Effector CD8-positive, alpha-beta T cell (primary cell): Measurements from ENCODE around the gene TBC1D26.
"Not testable (repeated sequence)": the region's sequence is repeated elsewhere in the genome, so short reads cannot be mapped to it uniquely, and the experiment has no call there.

ENCODE experiments used
- DNase-seq: peaks from one replicate; lab custom pipeline; 2025; lab: John Stamatoyannopoulos, UW
- total RNA-seq, 4 experiments: gene quantifications; one replicate each; lab custom pipeline; 2026; lab: John Stamatoyannopoulos, UW

Gene TBC1D26
- 0 to 0.18 (median 0) reads per million in 4 experiments for total RNA-seq

DNA sequence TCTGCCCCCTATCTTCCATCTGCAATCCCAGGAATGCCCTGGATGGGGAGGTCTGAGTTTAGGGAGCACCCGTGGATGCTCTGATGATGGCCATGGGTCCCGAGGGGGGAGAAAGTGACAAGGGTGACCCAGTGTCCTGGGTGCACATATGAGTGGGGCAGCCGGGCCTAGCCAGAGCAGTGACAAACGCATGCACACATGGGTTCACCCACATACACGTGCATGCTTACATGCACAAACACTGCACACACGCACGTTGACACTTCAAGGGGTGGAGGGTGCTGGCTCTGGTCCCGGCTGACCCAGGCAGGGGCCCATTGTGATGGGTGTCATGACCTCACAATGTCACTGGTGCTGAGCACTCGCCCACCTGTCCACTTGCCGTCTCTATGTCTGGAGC, at the start of gene TBC1D26:
Gene TBC1D26, plus strand, starts transcription at position 384 of the 400 bp plus-strand sequence. CDS start 3,066 bp downstream, outside the sequence.
- not testable (repeated sequence) for DNase-seq

DNA sequence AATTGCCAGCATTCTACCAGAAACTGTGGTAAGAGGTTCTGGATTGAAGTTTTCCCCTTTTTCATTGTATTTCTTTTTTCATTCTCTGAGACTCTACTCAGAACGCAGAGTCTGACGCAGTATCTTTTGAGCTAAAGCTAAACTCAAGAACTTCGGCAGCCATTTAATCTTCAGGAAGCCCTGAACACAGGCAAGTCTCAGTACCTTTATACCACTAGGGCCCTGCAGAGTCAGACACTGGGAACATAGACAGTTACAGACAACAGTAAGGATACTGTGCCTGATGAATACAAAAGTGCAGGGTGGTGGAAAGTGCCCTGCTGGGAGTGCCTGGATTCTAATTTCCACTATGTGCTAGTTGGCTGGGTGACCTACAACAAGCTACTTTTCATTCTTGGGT, 48.9 kb upstream of the TBC1D26 start:
- DNase-seq, result not testable (repeated sequence)

DNA sequence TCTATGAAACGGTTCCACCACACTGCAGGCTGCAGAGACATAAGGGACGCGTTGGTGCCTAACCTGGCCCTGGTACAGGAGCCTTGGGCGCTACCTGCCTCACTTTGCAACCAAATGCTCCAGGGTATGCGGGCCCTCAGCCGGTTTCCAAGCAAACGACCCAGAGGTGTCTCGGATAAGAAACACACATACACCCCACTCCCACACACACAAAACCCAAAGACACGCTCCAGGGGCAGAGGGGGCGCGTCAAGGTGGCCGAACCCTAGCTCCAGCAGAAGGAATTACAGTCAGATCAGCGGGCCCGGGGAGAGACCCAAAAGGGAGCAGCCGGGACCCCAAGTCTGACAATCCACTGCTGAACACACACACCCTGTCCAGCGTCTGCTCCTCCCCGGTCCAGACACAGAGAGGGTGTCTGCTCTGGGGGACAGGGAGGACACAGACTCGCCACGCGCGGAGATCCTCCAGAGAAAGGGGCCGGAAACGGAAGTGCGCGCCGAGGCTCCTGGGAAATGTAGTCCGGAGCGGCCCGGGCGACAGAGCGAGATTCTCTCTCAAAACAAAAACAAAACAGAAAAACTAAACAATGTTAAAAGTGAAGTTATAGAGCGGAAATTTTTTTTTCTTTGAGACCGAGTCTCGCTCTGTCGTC, 48.1 kb upstream of the TBC1D26 start, which contains the start of gene TRIM16:
Gene TRIM16, minus strand, starts transcription at position 488 of the 655 bp plus-strand sequence. CDS start 32,702 bp downstream, outside the sequence.
- DNase-seq, result peak; percentile 70

DNA sequence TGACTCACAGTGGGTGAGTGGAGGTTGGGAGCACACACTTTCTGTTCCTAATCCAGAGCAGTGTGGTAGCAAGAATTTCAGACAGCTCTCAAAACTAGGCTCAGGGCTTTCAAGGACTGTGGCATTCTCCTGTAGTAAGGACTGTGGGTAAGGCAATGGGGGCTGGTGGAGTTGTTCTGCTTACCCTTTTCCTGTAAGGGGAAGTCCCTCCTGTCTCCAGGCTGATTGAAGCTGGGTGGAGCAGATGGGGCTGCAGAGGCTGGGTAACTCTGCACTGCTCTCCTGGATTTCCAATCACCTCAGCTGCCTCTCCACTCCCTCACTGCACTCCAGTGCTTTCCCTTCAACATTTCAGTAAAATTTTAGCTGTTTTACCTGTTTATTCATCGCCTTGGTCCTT, 44.6 kb upstream of the TBC1D26 start:
- not testable (repeated sequence) for DNase-seq

DNA sequence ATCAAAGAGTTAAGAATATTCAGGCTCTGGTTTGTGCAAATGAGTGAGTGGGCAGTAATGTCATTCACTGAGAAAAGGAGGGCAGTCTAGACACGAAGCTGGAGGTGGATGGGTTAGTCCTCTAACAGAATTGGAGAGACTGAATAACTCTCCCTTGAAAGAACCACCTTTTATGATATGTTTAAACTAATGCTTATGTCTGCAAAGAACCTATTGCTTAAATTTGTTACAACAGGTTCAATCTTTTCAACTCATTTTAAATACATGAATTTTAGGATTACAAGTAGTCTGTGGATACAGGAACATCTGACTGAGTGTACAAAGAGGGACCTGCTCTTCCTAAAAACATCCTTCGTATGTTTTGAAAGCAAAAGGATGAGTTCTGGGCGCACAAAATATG, 33.1 kb upstream of the TBC1D26 start:
- DNase-seq, result not testable (repeated sequence)

DNA sequence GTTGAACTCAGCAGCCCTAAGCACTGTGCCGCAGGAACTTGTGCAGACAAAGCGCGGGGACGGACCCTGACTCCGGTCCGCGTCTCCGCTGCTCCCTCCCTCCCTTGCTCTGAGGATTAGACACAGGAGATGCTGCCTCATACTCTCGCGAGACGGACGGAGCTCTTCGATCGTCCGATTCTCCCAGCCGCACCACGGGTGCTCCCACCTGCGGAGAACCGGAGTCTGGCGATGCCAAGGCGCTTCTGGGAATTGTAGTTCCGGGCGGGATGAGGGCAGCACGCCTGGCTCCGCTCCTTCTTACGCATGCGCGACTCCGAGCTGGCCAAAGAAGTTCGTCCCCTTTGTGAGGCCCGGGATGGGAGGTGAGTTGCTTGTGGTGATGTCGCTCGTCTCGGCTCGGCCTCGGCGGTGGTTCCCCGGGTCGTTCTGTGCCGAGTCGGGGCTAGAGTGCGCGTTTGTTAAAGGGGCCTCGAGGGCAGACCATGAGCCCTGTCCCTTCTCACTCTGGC, 32.6 kb upstream of the TBC1D26 start, which contains the start of gene ZNF286A:
Gene ZNF286A, plus strand, starts transcription at position 340 of the 512 bp plus-strand sequence. CDS start 578 bp downstream, outside the sequence.
- peak; percentile 85 for DNase-seq

DNA sequence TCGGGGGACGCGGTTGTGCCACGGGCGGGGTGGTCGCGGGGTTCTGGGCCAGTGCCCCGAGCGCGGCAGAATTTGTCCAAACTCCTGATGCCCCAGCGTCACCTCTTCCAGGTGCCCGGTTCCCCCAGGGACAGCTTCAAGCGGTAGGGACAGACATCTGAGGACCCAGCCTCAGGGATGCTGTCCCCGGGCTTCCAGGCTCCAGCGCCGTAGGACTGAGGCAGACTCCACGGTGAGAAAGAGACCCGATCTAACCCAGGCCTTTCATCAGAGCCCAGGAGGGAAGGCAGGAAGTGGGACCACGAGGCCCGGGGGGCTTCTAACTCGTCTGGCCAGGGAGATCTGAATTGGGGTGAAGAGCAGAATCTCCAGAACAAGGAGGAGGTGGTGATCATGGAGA, 32.1 kb upstream of the TBC1D26 start:
- not testable (repeated sequence) for DNase-seq

DNA sequence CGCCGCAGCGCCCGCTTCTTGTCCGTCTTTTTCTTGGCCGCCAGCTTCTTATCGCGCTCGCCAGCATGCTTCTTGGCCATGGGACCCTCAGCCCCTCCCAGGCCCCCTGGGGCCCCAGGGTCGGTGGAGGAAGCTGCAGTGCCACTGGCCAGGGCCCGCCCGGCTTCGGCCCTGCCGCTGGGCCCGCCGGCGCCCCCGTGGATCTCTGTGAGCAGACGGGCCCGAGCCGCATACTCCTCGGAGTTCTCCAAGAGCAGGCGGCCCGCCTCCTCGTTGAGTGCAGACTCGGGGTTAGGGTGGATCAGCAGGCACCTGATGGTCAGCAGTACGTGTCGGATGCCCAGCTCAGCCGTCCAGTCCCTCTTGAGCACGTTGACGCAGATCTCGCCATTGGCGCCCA, 27.8 kb upstream of the TBC1D26 start:
- DNase-seq, result not testable (repeated sequence)

DNA sequence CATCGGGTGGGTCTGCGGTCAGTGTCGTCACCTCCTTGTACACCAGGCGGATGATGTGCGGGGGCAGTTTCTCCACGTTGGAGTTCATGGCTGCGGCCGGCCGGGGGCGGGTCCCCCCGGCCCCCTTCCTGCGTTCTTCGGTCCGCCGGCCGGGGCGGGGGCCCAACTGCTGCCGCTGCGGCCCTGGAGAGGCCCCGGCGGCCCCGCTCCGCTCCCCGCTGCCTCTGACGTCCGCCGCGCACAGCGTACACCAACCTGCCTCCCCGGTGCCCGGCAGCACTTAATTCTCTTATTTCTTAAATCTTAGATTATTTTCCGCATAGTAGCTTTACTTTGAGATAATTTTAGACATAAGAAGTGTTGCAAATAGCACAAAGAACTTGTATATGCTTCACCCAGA, 27.3 kb upstream of the TBC1D26 start:
- DNase-seq, result not testable (repeated sequence)

DNA sequence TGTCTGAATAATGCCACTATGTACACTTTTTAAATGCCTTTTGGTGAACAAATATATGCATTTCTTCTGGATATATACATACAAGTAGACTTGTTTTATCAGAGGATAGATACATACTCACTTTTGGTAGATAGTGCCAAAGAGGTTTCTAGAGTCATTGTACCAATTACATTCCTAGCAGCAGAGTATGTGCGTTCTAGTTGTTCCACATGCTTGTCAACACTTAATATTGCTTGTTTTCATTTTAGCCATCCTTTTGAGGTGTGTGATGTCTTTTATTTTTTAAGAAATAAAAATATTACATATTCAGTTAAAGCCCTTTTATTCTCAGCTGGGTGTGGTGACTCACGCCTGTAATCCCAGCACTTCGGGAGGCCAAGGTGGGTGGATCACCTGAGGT, 23.2 kb upstream of the TBC1D26 start:
- not testable (repeated sequence) for DNase-seq

DNA sequence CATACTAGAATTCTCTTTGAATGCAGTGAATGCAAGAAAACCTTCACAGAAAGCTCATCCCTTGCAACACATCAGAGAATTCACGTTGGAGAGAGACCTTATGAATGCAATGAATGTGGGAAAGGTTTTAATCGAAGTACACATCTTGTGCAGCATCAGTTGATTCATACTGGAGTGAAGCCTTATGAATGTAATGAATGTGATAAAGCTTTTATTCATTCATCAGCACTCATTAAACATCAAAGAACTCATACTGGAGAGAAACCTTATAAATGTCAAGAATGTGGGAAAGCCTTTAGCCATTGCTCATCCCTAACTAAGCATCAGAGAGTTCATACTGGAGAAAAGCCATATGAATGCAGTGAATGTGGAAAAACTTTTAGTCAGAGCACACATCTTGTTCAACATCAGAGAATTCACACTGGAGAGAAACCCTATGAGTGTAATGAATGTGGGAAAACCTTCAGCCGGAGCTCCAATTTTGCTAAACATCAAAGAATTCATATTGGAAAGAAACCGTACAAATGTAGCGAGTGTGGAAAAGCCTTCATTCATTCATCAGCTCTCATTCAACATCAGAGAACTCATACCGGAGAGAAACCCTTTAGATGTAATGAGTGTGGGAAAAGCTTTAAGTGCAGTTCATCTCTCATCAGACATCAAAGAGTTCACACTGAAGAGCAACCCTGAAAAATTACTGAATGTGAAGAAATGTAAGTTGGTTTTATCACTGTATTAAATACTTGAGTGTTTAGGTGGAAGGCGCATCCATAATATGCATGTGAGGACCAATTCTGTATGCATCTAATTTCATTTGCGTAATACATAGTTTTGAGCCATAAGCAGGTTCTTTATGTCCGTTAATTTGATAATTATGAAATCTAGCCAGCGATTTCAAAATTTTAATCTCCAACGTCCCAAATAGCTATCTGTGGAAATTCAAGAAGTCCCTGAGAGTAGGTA, 15.2 kb upstream of the TBC1D26 start:
- not testable (repeated sequence) for DNase-seq

DNA sequence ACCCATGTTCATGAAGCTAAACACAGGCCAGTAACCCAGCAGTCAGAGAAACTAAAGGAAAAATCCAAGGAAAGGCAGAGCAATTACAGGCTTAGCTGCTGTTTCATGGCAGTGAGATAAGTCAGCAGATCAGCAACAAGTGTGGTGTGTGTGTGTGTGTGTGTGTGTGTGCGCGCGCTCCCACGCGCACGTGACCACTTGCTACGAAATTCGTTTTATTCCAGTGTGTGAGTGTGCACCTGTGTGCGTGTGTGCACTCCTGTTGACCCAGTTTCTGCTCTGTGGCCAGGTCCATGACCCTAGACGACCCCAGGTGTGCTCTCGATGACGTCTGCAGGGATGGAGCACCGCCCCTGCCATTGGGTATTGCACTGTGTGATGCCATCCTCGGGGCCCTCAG, 1.5 kb upstream of the TBC1D26 start:
- DNase-seq, result not testable (repeated sequence)

DNA sequence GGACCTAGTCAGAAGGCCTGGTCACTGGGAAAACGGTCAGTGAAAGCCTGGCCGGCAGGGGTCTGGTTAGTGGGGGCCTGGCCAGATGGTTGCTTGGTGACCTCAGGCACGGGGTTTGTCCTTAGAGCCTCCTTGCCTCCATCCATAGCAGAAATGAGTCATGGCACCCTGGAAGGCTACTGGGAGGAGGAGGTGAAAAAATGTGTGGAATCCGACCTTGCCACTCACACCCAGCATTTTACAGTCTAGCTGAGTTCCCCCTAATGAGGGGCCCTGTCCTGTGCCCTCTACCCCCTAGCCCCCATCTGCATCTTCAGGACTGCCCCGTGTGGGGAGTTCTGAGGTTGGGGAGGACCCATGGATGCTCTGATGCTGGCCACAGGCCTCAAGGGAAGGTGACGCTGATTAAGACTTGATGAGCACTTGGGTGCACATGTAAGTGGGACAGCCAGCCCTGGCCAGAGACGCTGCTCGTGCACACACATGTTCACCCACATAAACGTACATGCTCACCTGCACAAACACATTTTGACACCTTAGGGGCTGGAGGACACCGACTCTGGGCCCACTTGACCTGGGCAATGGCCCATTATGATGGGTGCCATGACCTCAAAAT, 1.2 kb downstream of the TBC1D26 start:
- not testable (repeated sequence) for DNase-seq

DNA sequence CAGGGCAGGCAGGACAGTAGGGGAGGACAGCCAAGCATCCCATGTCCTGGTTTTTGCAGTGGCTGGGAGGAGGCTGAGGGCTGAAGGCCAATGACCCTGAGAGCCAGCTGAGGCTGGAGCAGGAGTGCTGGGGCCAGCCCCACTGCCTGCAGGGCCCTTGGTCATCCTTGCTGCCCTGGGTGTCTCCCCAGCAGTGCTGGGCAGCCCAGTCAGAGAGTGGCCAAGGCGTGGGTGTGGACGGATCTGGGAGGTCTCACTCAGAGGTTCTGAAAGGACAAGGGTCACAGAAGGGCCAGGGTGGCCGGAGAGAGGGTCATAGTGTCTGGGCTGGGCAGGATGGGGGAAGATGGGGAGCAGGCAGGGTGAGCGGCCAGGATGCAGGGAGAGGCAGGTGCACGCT, 4.5 kb downstream of the TBC1D26 start:
- not testable (repeated sequence) for DNase-seq

DNA sequence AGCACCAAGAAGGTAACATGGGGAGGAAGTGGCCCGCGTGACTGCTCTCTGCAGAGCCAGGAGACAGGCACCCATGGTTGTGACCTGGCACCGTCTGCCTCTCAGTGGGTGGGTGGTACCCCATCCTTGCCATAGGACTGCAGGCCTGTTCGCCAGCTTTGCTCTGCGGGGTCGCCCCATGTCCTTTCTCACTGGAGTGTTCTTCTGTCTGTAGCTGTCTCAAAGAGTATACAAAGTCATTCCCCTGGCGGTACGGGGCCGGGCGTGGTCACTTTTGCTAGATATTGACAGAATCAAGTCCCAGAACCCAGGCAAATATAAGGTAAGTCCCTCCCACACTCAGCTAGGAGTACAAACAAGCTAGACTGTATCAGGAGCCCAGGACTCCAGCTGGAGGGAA, 6.0 kb downstream of the TBC1D26 start:
- no peak for DNase-seq

DNA sequence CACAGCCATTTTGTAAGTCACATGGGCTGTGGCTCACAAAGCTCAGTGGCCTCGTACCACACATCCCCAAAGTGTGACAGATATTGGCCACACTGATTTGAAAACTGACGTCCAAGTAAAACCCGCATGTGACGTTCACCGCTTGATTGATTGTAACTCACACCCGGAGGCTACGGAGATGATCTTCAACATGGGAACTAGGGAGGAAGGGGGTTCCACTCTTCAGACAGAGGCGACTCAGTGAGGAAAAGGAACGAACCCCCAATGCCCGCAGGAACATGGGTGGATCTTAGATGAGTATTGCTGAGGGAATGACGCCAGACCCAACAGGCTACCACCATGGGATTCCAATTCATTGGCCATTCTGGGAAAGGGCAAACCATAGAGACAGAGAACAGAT, 7.2 kb downstream of the TBC1D26 start:
- not testable (repeated sequence) for DNase-seq

DNA sequence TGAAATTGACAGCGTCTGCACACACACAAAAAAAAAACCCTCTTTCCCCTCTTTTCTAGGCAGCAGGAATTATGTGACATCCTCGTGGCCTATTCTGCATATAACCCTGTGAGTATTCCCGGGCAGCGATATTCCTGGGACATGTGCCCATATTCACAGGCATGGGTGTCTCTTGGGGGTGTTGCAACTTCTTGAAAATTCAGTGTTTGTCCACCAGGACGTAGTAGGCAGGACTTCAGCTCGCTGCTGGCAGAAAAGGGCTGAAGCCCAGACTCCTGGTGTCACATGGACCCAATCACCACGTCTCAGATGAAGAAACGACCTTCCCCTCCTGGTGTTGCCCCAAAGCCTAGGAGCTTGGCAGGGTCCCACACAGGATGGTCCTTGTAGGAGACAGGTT, 8.0 kb downstream of the TBC1D26 start:
- DNase-seq, result not testable (repeated sequence)

DNA sequence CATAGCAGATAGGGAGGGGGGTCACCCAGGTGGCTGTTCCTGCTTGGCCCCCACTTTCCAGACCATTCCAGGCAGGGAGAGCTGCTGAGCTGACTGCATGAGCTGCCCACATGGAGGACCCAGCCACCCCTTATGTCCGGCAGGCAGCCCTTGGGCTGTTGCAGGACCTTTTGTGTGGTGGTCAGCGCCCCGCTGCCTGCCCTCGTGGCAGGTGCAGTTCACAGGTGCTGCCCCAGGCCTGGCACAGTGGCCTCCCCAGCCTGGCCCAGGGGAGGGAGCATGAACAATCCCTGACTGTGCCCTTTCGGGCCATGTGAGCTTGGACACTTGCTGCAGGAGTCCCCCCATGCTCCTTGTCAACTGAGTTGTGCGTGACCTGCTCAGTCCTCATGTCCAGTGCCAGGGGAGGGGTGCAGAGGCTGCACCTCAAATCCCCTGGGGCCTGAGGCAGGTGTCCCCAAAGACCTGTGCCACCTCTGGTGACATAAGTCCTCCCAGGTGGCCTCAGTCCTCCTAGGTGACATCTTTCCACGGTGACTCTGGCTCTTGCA, 8.6 kb downstream of the TBC1D26 start:
- DNase-seq, result no peak

DNA sequence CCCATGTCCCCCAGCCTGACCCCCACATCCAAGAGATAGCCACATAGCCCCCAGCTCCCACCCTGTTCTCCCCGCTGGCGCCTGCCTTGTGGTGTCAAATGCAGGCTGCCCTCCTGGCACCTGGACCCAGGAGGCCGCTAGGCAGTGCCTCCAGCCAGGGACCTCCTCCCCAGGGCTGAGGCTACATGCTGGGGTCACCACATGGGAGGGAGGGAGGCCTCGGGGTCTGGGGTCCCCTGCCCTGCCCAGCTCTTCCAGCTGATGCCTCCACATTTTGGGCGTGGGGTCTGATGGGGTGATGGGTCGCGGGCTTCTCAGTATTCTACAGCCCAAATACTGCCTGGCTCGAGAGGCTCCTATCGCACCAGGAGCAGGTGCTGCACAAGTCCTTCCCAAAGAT, 9.5 kb downstream of the TBC1D26 start:
- no peak for DNase-seq

DNA sequence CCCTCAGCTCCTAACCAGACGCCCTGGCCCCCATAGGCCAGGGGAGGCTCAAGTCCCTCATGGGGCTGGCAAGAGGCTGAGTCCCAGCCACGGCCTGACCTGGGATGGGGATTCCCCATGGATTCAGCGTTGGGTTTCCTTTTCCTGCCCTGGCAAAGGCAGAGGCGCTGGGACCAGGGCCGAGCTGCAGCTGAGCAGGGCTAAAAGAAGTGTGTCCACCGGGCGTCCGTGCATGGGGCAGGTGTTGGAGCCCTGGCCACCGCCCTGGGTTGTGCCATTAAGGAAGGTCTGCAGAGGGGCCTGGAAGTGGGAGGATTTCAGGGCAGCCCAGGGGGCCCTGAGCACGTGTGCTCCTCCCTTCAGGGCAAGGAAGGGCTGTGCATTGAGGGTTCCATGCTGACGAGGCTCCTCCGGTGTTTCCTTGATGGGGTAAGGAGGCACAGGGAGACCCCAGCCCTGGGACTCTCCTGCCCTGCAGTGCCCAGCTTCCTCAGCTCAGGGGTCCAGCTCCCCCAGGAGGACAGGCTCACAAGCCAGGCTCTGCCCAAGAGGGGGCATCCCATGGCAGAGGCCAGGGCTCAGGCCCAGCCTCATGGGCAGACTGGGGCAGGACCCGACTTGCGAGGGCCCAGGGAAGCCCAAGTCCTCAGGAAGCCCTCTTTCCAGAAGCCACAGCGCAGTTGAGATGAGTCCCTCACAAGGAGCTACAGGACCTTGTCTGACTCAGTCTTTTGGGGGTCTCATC, 10.1 kb downstream of the TBC1D26 start:
- no peak for DNase-seq

DNA sequence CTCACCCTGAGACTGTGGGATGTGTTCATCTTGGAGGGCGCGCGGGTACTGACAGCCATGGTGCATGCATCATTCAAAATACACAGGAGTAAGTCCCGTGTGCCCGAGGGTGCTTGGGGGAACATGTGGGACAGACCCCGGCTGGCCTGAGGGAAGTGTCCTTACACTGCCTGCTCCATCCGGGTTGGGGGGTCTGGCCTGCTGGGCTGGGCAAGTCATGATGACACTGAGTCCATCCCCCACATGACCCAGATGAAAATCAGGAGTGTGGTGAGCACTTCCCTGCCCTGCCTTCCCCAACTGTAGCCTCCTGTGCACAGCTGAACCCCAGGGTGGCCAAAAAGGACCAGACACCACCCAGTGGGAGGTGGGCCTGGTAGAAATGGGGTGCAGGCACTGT, 10.8 kb downstream of the TBC1D26 start:
- DNase-seq, result no peak
